Measurements from ENCODE around the gene SIGLEC8.
"Not testable (repeated sequence)": the region's sequence is repeated elsewhere in the genome, so short reads cannot be mapped to it uniquely, and the experiment has no call there.

SIGLEC8 gene

GRCh38 chr19:51472607-51473006 lies 14.4 kb upstream of the SIGLEC8 start:
- DNase-seq: no peak

GRCh38 chr19:51471527-51471926 lies 13.3 kb upstream of the SIGLEC8 start:
- DNase-seq: no peak

- no peak for DNase-seq
Measured at GRCh38 chr19:51470966-51471365, 12.7 kb upstream of the SIGLEC8 start.

- DNase-seq: no peak
Measured at GRCh38 chr19:51469629-51470028, 11.4 kb upstream of the SIGLEC8 start.

- DNase-seq: no peak
Measured at GRCh38 chr19:51469162-51469561, 10.9 kb upstream of the SIGLEC8 start.

- DNase-seq: no peak
Measured at GRCh38 chr19:51468545-51468920, 10.3 kb upstream of the SIGLEC8 start.

- DNase-seq: no peak
Measured at GRCh38 chr19:51467864-51468544, 9.8 kb upstream of the SIGLEC8 start.

- no peak for DNase-seq
Measured at GRCh38 chr19:51466723-51467122, 8.5 kb upstream of the SIGLEC8 start.

- DNase-seq: not testable (repeated sequence)
Measured at GRCh38 chr19:51463976-51464581, 5.8 kb upstream of the SIGLEC8 start.

GRCh38 chr19:51462681-51463080 lies 4.4 kb upstream of the SIGLEC8 start:
- DNase-seq: no peak

- DNase-seq: no peak
Measured at GRCh38 chr19:51462276-51462675, 4.0 kb upstream of the SIGLEC8 start.

- DNase-seq: no peak
Measured at GRCh38 chr19:51461723-51462161, 3.5 kb upstream of the SIGLEC8 start.

GRCh38 chr19:51460164-51460992 lies 2.1 kb upstream of the SIGLEC8 start:
- no peak for DNase-seq

- no peak for DNase-seq
Measured at GRCh38 chr19:51458899-51459505, 748 bp upstream of the SIGLEC8 start.

GRCh38 chr19:51457351-51458013 lies 772 bp downstream of the SIGLEC8 start:
- DNase-seq: no peak

GRCh38 chr19:51456541-51457290 lies 1.5 kb downstream of the SIGLEC8 start:
- DNase-seq: no peak

GRCh38 chr19:51450730-51451307 lies 7.4 kb downstream of the SIGLEC8 start:
- DNase-seq: no peak

- no peak for DNase-seq
Measured at GRCh38 chr19:51448411-51449016, 9.7 kb downstream of the SIGLEC8 start.

GRCh38 chr19:51448011-51448410 lies 10.2 kb downstream of the SIGLEC8 start:
- DNase-seq: no peak

GRCh38 chr19:51447510-51447909 lies 10.7 kb downstream of the SIGLEC8 start:
- DNase-seq: not testable (repeated sequence)

All from NCI-H1105 (cell line).